ENCODE data around the gene INHBE. TPM values are rescaled to one million over a fixed set of nuclear protein-coding genes. Genes with fewer than 3 reads are reported as not detected.
A peak's percentile ranks its signal among the peaks of the same experiment; 100 is the strongest.
"Not testable (repeated sequence)": the region's sequence is repeated elsewhere in the genome, so short reads cannot be mapped to it uniquely, and the experiment has no call there.

The INHBE gene
- total RNA-seq, 1 donor from 2014 or later, result 0.26 TPM

GRCh38 chr12:57418255-57418654 lies 36.9 kb upstream of the INHBE start:
- Histone ChIP-seq H3K36me3 (ENCODE audit: control insufficient read depth, insufficient read depth, low read length) (peaks cover 1% of the 10 kb centered on the region), H3K4me3 (ENCODE audit: low read depth, low read length) (no peak overlapping the region), H3K27me3 (ENCODE audit: control insufficient read depth, insufficient read depth, low read length) (no peaks in the 10 kb centered on the region)
- FAIRE-seq (no peak), DNase-seq (ENCODE audit: low read depth) (no peak)
- TF ChIP-seq, protein P1, sequence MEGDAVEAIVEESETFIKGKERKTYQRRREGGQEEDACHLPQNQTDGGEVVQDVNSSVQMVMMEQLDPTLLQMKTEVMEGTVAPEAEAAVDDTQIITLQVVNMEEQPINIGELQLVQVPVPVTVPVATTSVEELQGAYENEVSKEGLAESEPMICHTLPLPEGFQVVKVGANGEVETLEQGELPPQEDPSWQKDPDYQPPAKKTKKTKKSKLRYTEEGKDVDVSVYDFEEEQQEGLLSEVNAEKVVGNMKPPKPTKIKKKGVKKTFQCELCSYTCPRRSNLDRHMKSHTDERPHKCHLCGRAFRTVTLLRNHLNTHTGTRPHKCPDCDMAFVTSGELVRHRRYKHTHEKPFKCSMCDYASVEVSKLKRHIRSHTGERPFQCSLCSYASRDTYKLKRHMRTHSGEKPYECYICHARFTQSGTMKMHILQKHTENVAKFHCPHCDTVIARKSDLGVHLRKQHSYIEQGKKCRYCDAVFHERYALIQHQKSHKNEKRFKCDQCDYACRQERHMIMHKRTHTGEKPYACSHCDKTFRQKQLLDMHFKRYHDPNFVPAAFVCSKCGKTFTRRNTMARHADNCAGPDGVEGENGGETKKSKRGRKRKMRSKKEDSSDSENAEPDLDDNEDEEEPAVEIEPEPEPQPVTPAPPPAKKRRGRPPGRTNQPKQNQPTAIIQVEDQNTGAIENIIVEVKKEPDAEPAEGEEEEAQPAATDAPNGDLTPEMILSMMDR (IDR thresholded peaks at IDR 0.05; ENCODE audit: insufficient read depth, low read length, severe bottlenecking), result no peak

GRCh38 chr12:57419495-57419894 lies 35.6 kb upstream of the INHBE start:
- Histone ChIP-seq H3K36me3 (ENCODE audit: control insufficient read depth, insufficient read depth, low read length) (peaks cover 1% of the 10 kb centered on the region), H3K4me3 (ENCODE audit: low read depth, low read length) (no peak overlapping the region), H3K27me3 (ENCODE audit: control insufficient read depth, insufficient read depth, low read length) (no peaks in the 10 kb centered on the region)
- FAIRE-seq (no peak), DNase-seq (ENCODE audit: low read depth) (no peak)
- TF ChIP-seq, protein P1 (IDR thresholded peaks at IDR 0.05; ENCODE audit: insufficient read depth, low read length, severe bottlenecking), result no peak

DNA sequence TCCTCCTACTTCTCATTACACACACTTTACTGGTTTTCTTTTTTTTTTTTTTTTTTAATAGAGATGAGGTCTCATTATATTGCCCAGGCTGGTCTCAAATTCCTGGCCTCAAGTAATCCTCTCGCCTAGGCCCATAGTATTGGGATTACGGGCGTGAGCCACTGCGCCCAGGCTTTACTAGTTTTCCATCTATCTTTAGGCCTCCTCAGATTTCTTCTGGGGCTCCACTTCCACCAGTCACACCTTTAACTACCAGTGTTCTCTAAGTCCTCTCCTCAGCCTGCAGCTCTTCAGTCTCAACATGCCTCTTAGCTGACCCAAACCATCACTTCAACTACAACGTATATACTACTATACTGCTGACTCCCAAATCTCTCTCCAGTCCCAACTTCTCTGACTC lies 34.6 kb upstream of the INHBE start:
- Histone ChIP-seq H3K27me3 (ENCODE audit: control insufficient read depth, insufficient read depth, low read length) (no peaks in the 10 kb centered on the region), H3K4me3 (ENCODE audit: low read depth, low read length) (no peak overlapping the region), H3K36me3 (ENCODE audit: control insufficient read depth, insufficient read depth, low read length) (peaks cover 1% of the 10 kb centered on the region)
- no peak for FAIRE-seq
- TF ChIP-seq, protein P1 (IDR thresholded peaks at IDR 0.05; ENCODE audit: insufficient read depth, low read length, severe bottlenecking), result no peak
- no peak for DNase-seq (ENCODE audit: low read depth)

- not testable (repeated sequence) for DNase-seq (ENCODE audit: low read depth); H3K36me3 ChIP-seq (ENCODE audit: control insufficient read depth, insufficient read depth, low read length); H3K27me3 ChIP-seq (ENCODE audit: control insufficient read depth, insufficient read depth, low read length); H3K4me3 ChIP-seq (ENCODE audit: low read depth, low read length); FAIRE-seq
Measured at GRCh38 chr12:57426948-57427347, 28.2 kb upstream of the INHBE start.

DNA sequence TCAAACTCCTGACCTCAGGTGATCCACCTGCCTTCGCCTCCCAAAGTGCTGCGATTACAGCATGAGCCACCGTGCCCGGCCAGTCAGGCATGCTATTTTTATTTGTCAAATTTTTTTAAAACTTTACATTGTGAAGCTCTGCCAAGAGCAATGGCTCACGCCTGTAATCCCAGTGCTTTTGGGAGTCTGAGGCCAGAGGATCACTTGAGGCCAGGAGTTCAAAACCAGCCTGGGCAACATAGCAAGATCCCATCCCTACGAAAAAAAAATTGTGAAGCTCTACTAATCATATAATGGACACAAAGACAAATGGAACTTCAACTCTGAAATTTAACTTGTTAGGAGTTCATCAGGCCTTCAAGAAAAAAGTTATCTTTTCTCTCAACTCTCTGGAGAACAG lies 26.1 kb upstream of the INHBE start:
- FAIRE-seq (no peak), DNase-seq (ENCODE audit: low read depth) (no peak)
- TF ChIP-seq, protein P1 (IDR thresholded peaks at IDR 0.05; ENCODE audit: insufficient read depth, low read length, severe bottlenecking), result no peak
- Histone ChIP-seq H3K4me3 (ENCODE audit: low read depth, low read length) (no peak overlapping the region), H3K36me3 (ENCODE audit: control insufficient read depth, insufficient read depth, low read length) (no peaks in the 10 kb centered on the region), H3K27me3 (ENCODE audit: control insufficient read depth, insufficient read depth, low read length) (no peaks in the 10 kb centered on the region)

DNA sequence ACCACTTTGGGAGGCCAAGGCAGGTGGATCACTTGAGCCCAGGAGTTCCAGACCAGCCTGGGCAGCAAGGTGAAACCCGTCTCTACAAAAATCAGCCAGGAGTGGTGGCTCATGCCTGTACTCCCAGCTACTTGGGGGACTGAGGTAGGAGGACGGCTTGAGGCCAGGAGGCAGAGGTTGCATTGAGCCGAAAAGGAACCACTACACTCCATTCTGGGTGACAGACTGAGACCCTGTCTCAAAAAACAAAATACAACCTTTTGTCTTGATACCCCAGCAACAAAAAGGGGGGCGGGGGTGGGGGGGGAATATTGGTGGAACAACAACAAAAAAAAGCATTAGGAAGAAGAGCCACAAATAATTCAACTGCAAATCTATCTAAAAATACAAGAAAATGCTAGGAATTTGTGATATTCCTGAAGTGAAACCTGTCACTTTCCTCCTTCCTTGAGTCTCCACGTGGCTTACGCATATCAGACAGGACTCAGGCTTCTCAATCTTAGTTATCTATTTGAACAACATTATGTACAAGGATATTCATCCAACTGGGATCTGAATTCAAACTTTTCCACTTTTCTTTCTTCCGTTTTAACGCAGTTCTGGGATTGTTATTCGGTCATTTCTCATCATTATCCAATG lies 25.5 kb upstream of the INHBE start:
- H3K36me3 ChIP-seq (ENCODE audit: control insufficient read depth, insufficient read depth, low read length), result no peaks in the 10 kb centered on the region
- TF ChIP-seq, protein P1 (IDR thresholded peaks at IDR 0.05; ENCODE audit: insufficient read depth, low read length, severe bottlenecking), result no peak
- no peaks in the 10 kb centered on the region for H3K27me3 ChIP-seq (ENCODE audit: control insufficient read depth, insufficient read depth, low read length)
- DNase-seq (ENCODE audit: low read depth), result no peak
- no peak for FAIRE-seq
- peak overlapping the region; percentile 61 for H3K4me3 ChIP-seq (ENCODE audit: low read depth, low read length)

Data from bronchial epithelial cell (primary cell).